Fibroblast of lung (primary cell): ENCODE data around the gene GSTT2B. TPM values are rescaled to one million over a fixed set of nuclear protein-coding genes. Genes with fewer than 3 reads are reported as not detected.
"Not testable (repeated sequence)": the region's sequence is repeated elsewhere in the genome, so short reads cannot be mapped to it uniquely, and the experiment has no call there.

Source experiments
- DNase-seq, 2 donors: peaks; one replicate each; pipeline versions ENCODE4 v3.0.0 to v3.0.0-alpha.2; 2010; ENCODE audit warnings: low read depth in 2 of 2
- H2AFZ ChIP-seq: 2 replicates; pipeline ENCODE4 v1.5.1; 2012; ENCODE audit warnings: low read length, control low read depth, inconsistent platforms
- H3K27ac ChIP-seq: 2 replicates; pipeline ENCODE4 v1.5.1; 2011; ENCODE audit warnings: low read length, control low read depth; ENCODE audit not compliant: insufficient read depth
- H3K27me3 ChIP-seq: 2 replicates; pipeline ENCODE4 v1.5.1; 2011; ENCODE audit warnings: mild to moderate bottlenecking, low read length; ENCODE audit not compliant: control insufficient read depth, insufficient read depth
- H3K36me3 ChIP-seq: 2 replicates; pipeline ENCODE4 v1.5.1; 2011; ENCODE audit warnings: low read length; ENCODE audit not compliant: control insufficient read depth, insufficient read depth
- H3K4me1 ChIP-seq: 2 replicates; pipeline ENCODE4 v1.5.1; 2011; ENCODE audit warnings: low read length; ENCODE audit not compliant: control insufficient read depth, insufficient read depth; ENCODE audit errors: extremely low read depth
- H3K4me2 ChIP-seq: 2 replicates; pipeline ENCODE4 v1.5.1; 2011; ENCODE audit warnings: low read length, control low read depth; ENCODE audit not compliant: insufficient read depth; ENCODE audit errors: extremely low read depth
- H3K4me3 ChIP-seq, 4 experiments: fragments of 200-600 bp in 1 of 4; sonication (generic) in 1 of 4; replicated peaks in 1 of 4; 2 replicates each; pipeline ENCODE4 v1.5.1; 2011 to 2016; ENCODE audit warnings: low read length in 4 of 4, low read depth in 3 of 4, mild to moderate bottlenecking in 3 of 4, control low read depth in 2 of 4, inconsistent platforms in 1 of 4, mixed read lengths in 1 of 4; ENCODE audit not compliant: insufficient read depth in 1 of 4; ENCODE audit errors: control extremely low read depth in 1 of 4
- H3K79me2 ChIP-seq: 2 replicates; pipeline ENCODE4 v1.5.1; 2012; ENCODE audit warnings: mild to moderate bottlenecking, low read length, inconsistent platforms; ENCODE audit not compliant: control insufficient read depth, insufficient read depth
- H3K9ac ChIP-seq: 2 replicates; pipeline ENCODE4 v1.5.1; 2011; ENCODE audit warnings: mild to moderate bottlenecking, low read length, control low read depth; ENCODE audit not compliant: insufficient read depth
- H3K9me3 ChIP-seq: 2 replicates; pipeline ENCODE4 v1.5.1; 2012; ENCODE audit warnings: low read depth, low read length; ENCODE audit not compliant: control insufficient read depth, insufficient read depth
- H4K20me1 ChIP-seq: 2 replicates; pipeline ENCODE4 v1.5.1; 2011; ENCODE audit warnings: low read length; ENCODE audit not compliant: control insufficient read depth, insufficient read depth; ENCODE audit errors: extremely low read depth
- CTCF ChIP-seq, 2 donors: IDR thresholded peaks in 1 of 2; conservative IDR thresholded peaks in 1 of 2; 1 replicate in 1 of 2; 2 replicates in 1 of 2; pipeline ENCODE4 v1.5.1; 2011 to 2012; ENCODE audit warnings: low read length in 2 of 2, control low read depth in 1 of 2, inconsistent platforms in 1 of 2, low read depth in 1 of 2, mild to moderate bottlenecking in 1 of 2
- EZH2 ChIP-seq: IDR thresholded peaks from 2 replicates; pipeline ENCODE4 v1.5.1; 2012; ENCODE audit warnings: low read length, control low read depth, mild to moderate bottlenecking; ENCODE audit errors: missing control alignments
- polyA plus RNA-seq, 2 donors: library from polyadenylated mRNA; depleted of rRNA in 1 of 2; stranded (reverse) in 1 of 2; unstranded in 1 of 2; fragments of >200 nt; gene quantifications; 2 replicates each; pipeline ENCODE4 v1.2.1, GENCODE V29; 2011 to 2012; ENCODE audit warnings: missing spikeins in 1 of 2
- total RNA-seq: library from RNA; depleted of rRNA; stranded (reverse); fragments of >200 nt; gene quantifications from 2 replicates; pipeline ENCODE4 v1.2.1, GENCODE V29; 2014

The GSTT2B gene
- total and polyA plus RNA-seq, 2 donors (not counting 1 experiment from before 2014, with no cell fraction given), result 9.9 to 38.1 TPM

DNA sequence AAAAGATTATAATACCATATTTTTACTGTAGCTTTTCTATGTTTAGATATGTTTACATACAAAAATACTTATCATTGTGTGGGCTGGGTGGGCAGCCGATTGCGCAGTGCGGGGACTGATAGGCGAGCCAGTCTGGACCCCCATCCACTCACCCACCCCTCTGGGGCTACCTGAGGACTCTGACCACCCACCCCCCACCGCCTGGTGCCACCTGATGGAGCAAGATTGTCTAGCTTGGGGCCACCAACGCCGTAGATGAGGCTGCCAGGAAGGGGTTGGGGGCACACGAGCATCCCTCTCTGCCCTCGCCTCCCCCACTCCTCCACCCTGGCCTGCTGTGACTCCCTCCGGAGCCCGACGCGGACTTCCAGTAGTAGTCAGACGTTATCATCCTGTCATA, 34.4 kb downstream of the GSTT2B start:
- H3K4me1 ChIP-seq, result no peaks in the 10 kb centered on the region
- H4K20me1 ChIP-seq, result no peaks in the 10 kb centered on the region
- no peaks in the 10 kb centered on the region for H3K36me3 ChIP-seq

DNA sequence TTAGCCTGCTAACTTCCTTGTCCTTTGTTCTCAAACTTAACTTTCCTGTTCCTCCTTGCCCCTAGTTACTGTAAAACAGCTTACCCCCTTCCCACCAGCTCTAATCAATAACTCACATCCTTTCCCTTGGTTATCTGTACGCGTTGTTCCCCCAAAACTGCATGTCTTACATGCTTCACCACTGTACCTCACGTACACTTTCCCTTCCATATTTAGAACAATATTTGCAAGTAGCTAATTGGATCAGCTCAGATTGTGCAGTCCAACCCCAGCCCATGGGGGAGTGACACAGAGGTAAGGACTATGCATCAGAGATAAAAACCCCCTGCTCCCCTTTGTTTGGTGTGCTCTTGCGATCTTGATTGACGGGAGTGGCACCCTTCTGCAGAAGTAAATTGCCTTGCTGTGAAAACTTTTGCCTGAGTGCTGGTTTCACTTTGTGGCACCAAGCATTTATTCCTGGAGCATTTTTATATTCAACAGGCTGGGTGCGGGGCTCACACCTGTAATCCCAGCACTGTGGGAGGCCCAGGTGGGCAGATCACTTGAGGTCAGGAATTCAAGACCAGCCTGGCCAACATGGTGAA, 35.9 kb downstream of the GSTT2B start:
- Histone ChIP-seq H3K9me3 (no peaks in the 10 kb centered on the region), H3K9ac (no peak overlapping the region), H3K27me3 (no peaks in the 10 kb centered on the region), H4K20me1 (no peaks in the 10 kb centered on the region), H3K4me2 (no peak overlapping the region), H2AFZ (no peak overlapping the region), H3K36me3 (no peaks in the 10 kb centered on the region), H3K4me3 (no peak overlapping the region), H3K27ac (no peak overlapping the region), H3K79me2 (no peaks in the 10 kb centered on the region), H3K4me1 (no peaks in the 10 kb centered on the region)
- DNase-seq, result no peak
- TF ChIP-seq CTCF (conservative IDR thresholded peaks at IDR 0.05 in 1 of 2, IDR thresholded peaks at IDR 0.05 in 1 of 2; ENCODE audit: low read depth in 1 of 2, low read length in 2 of 2) (no peak), EZH2 (no peak)

More for the DNA sequence above, 34.4 kb downstream of the GSTT2B start:
- H2AFZ ChIP-seq, result no peak overlapping the region
- no peaks in the 10 kb centered on the region for H3K9me3 ChIP-seq
- no peak overlapping the region for H3K27ac ChIP-seq
- no peak overlapping the region for H3K4me3 ChIP-seq
- no peak overlapping the region for H3K9ac ChIP-seq
- H3K4me2 ChIP-seq, result no peak overlapping the region
- H3K27me3 ChIP-seq, result no peaks in the 10 kb centered on the region
- no peak for DNase-seq
- TF ChIP-seq EZH2, result no peak
- no peak for TF ChIP-seq CTCF (conservative IDR thresholded peaks at IDR 0.05 in 1 of 2, IDR thresholded peaks at IDR 0.05 in 1 of 2; ENCODE audit: low read depth in 1 of 2, low read length in 2 of 2)
- H3K79me2 ChIP-seq, result no peaks in the 10 kb centered on the region

GRCh38 chr22:23922921-23923320, 38.1 kb downstream of the GSTT2B start:
- Histone ChIP-seq H3K4me3 (no peak overlapping the region), H2AFZ (no peak overlapping the region), H3K27me3 (no peaks in the 10 kb centered on the region), H3K79me2 (no peaks in the 10 kb centered on the region), H3K9me3 (no peaks in the 10 kb centered on the region), H3K27ac (no peak overlapping the region), H4K20me1 (no peaks in the 10 kb centered on the region), H3K4me2 (no peak overlapping the region), H3K4me1 (peaks cover 3% of the 10 kb centered on the region), H3K36me3 (no peaks in the 10 kb centered on the region), H3K9ac (no peak overlapping the region)
- TF ChIP-seq CTCF (conservative IDR thresholded peaks at IDR 0.05 in 1 of 2, IDR thresholded peaks at IDR 0.05 in 1 of 2; ENCODE audit: low read depth in 1 of 2, low read length in 2 of 2) (no peak), EZH2 (no peak)
- DNase-seq, result no peak

DNA sequence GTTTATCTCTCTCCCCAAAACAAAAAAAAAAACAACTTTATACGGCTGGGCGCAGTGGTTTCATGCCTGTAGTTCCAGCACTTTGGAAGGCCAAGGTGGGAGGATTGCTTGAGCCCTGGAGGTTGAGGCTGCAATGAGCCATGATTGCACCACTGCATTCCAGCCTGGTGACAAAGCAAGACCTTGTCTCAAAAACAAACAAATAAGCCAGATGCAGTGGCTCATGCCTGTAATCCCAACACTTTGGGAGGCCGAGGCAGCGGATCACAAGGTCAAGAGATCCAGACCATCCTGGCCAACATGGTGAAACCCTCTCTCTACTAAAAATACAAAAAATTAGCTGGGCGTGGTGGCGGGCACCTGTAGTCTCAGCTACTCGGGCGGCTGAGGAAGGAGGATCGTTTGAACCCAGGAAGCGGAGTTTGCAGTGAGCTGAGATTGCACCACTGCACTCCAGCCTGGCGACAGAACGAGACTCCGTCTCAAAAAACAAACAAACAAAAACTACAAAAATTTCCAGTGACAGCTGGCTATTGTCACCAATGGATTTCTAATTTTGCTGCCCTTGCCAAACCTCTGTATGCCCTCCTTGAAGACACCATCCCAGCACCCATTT, 39.3 kb downstream of the GSTT2B start:
- H3K4me1 ChIP-seq, result not testable (repeated sequence)

GRCh38 chr22:23920267-23920611, 40.8 kb downstream of the GSTT2B start:
- H3K79me2 ChIP-seq, H3K9ac ChIP-seq, DNase-seq, H3K9me3 ChIP-seq, H2AFZ ChIP-seq, H3K4me2 ChIP-seq, H3K36me3 ChIP-seq, H3K27me3 ChIP-seq, H3K4me1 ChIP-seq, H4K20me1 ChIP-seq, H3K4me3 ChIP-seq: not testable (repeated sequence)
- peak overlapping the region; percentile 71 for H3K27ac ChIP-seq

More for the DNA sequence above, 39.3 kb downstream of the GSTT2B start:
- not testable (repeated sequence) for H3K27me3 ChIP-seq, H3K79me2 ChIP-seq, H3K36me3 ChIP-seq, H3K4me3 ChIP-seq, H3K9ac ChIP-seq, H4K20me1 ChIP-seq, H3K9me3 ChIP-seq, H3K4me2 ChIP-seq, H2AFZ ChIP-seq, H3K27ac ChIP-seq
- peak; percentile 25 to 56 for DNase-seq
